HG02588 (cell line): Measurements from ENCODE around the gene ZMAT3.
"Not testable (repeated sequence)": the region's sequence is repeated elsewhere in the genome, so short reads cannot be mapped to it uniquely, and the experiment has no call there.

ENCODE experiments used
- ATAC-seq: cut with Tn5 transposase; IDR thresholded peaks from one replicate; pipeline ENCODE4 v1.9.1; 2021; ENCODE audit warnings: mild to moderate bottlenecking, moderate library complexity; ENCODE audit not compliant: unreplicated experiment

Gene ZMAT3, protein sequence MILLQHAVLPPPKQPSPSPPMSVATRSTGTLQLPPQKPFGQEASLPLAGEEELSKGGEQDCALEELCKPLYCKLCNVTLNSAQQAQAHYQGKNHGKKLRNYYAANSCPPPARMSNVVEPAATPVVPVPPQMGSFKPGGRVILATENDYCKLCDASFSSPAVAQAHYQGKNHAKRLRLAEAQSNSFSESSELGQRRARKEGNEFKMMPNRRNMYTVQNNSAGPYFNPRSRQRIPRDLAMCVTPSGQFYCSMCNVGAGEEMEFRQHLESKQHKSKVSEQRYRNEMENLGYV

DNA sequence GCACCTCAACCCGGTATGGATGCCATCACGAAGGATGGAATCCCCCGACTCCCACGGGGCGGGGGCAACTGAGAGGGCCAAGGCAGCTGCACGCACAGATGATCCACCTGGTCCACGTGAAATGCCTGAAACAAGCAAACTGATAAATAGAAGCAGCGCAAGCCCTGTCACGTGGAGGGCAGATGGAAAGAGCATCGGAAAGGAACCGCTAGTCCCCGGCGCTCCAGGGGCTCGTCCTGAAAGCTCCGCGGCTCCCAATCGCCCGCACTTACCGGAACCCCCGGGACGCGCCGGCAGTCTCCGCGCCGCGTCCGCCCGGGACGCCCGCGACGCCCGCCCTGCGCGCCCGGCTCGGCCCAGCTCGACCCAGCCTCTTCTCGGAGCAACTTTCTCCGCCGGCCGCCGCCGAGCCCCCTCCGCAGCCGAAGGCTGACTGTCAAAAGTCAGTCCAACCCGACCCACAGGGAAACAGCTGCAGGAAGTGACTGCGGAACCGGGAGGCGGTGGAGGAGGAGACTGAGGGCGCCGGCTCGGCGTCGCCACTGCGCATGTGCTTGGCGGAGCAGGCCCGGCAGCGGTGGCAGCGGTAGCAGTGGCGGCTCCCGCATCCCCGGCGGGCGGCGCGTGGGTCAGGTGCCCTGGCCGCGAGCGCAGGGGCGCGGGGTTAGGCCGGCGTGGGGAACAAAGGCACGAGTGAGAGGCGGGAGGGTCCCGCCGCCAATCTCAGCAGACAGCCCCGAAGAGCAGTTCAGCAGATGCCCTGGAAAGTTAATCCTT is at the start of gene ZMAT3:
Gene ZMAT3 (minus strand): TSS at position 487 of the 777 bp plus-strand sequence. CDS start 4,057 bp downstream, outside the sequence.
- peak; percentile 80 for ATAC-seq

DNA sequence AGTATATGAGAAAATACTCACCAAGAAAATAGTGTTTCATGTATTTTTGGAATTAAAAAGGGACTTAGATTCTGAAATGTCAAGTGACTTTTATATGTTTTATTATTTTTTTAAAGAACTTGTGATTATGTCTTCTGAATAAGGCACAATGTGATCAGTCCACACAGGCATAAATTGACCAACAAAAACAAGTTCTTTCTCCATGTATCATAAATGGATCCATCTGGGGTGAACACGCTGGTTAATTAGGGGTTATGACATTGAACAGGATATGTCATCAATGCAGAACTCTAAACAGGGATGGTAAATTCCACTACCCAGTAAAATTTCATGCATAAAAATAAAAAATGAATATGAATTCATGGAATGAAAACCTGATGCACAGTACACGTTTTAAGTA is 45.2 kb upstream of the ZMAT3 start:
- ATAC-seq, result no peak

DNA sequence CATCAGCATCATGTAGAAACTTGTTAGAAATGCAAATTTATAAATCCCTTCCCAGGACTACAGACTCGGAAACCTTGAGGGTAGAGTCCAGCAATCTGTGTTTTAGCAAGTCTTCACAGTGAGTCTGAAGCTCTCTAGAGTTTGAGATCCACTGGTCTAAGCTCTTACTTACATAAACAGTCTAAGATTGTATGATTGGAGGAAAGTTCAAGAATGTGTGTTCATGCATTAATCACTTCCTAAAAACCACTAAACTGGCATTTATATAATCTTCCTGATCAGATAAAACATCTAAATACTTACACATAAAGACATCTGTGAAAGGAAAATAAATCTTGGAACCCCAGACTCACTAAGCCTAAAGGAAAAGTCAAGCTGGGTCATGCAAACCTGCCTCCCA is 43.8 kb upstream of the ZMAT3 start:
- not testable (repeated sequence) for ATAC-seq

DNA sequence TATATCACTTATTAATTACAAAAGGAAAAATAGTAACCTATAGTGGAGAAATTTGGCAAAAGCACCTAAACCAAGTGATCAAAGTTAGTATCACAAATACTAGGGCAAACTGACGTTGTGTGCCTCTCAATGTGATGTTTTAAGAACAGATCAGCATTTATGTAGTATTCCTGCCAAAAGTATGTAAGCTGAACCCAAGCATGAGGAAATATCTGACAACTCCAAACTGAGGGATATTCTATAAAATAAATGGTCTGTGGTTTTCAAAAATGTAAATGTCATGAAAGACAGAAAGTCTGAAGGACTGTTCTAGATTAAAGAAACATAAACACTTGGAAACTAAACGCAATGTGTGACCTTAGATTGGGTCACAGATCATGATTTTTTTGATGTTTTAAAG is 42.3 kb upstream of the ZMAT3 start:
- ATAC-seq, result no peak

DNA sequence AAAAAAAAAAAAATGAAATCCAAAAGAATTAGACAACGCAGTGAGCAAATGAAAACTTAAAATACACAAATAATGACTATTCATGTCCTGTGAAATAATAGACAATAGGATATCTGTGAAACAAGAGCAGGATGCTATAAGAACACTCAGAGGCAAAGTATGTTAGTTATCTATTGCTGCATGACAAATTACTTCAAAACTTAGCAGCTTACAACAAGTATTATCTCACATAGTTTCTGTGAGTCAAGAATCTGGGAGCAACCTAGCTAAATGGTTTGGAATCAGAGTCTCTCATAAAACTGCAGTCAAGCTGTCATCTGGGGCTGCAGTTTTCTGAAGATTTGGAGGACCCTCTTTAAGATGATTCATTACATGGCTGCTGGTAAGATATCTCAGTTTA is 36.5 kb upstream of the ZMAT3 start:
- no peak for ATAC-seq

DNA sequence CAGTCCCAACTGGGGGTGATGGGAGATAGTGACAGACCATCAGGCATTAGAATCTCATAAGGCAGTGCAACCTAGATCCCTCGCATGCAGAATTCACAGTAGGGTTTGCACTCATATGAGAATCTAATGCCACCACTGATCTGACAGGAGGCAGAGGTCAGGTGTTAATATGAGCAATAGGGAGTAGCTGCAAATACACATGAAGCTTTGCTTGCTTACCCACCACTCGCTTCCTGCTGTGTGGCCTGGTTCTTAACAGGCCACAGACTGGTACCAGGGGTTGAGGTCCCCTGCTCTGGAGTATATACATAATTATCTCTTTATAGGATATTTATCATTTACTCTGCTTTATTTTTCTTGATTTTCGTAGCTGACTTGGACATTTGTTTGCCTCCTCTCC is 36.0 kb upstream of the ZMAT3 start:
- no peak for ATAC-seq

DNA sequence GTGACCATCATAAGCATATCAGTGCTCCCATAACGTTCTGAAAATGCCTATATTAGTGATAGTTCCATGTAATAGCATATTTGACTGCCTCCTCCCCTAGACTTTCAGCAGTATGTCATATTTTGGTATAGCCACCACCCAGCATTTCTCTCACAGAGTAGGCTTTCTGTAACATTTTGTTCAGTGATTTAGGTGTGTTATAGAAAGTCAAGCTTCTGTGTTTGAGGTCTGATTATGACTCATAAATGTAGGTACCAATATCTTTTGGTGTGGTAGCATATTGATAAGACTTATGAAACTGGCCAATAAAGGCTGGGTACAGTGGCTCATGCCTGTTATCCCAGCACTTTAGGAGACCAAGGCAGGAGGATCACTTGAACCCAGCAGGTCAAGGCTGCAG is 34.3 kb upstream of the ZMAT3 start:
- no peak for ATAC-seq

DNA sequence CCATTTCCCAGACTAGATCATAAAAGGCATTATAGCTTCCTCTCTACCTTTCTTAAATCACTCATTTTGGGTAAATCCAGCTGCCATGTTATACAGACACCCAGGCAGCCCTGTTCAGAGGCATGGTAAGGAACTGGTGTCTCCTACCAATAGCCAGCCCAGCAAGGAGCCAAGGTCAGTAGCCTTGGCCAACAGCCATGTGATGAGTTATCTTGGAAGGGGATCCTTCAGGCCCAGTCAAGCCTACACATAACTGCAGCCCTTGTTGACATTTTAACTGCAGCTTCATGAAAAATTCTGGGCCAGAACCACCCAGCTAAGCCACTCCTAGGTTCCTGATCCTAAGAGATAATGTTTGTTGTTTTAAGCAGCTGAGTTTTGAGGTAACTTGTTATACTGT is 29.0 kb upstream of the ZMAT3 start:
- no peak for ATAC-seq

DNA sequence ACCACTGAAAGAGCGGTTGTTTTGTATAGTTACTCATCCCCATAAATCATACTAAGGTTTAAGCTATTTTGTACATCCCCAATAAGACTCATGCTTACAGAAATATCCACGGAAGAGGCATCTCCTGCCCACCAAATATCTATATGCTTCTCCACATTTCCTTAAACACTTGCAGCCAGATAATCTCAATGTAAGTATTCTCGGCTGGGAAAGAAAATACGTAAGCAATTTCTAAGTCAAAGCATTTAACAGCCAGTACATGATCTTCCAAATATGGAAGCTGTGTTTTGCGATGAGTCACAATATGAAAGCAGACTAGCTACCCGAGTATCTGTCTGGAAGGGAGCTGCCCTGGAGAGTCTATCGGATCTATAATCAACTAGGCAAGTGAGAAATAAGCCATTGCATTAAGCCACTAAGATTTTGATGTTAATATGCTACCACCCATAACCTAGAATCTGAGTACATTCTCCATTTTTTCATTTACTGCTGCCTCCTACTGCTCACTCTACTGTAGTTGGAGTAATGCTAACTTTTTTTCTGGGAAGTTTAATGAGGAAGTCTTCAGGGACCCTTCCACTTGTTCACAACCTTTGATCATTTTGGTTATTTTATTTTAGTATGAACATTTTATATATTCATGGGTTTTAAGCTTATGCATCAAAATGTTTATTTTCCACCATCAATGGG is 26.9 kb upstream of the ZMAT3 start:
- no peak for ATAC-seq

DNA sequence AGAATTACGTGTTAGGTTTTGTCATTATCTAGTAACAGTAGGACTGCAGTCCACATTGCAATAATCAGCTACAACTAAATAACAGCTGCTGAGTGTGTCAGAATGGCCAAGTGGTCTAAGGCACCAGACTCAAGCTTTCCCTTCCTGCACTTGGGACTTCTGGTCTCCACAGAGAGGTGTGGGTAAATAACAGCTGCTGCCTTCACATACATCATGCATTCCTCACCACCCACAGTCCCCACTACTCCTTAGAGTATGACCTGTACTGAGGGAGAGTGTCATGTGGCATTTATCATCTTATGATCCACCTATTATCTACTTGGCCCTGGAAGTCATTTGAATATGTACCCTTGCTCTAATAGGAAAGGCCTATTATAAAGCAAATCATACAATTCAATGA is 22.2 kb upstream of the ZMAT3 start:
- ATAC-seq, result no peak

DNA sequence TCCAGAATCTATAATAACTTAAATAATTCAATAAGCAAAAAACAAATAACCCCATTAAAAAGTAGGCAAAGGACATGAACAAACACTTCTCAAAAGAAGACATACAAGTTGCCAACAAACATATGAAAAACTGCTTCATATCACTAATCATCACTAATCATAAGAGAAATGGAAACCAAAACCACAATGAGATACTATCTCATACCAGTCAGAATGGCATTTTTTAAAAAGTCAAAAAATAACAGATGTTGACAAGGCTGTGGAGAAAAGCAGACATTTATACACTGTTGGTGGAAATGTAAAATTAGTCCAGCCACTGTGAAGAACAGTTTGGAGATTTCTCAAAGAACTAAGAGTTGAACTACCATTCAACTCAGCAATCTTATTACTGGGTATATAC is 19.5 kb upstream of the ZMAT3 start:
- ATAC-seq, result no peak

DNA sequence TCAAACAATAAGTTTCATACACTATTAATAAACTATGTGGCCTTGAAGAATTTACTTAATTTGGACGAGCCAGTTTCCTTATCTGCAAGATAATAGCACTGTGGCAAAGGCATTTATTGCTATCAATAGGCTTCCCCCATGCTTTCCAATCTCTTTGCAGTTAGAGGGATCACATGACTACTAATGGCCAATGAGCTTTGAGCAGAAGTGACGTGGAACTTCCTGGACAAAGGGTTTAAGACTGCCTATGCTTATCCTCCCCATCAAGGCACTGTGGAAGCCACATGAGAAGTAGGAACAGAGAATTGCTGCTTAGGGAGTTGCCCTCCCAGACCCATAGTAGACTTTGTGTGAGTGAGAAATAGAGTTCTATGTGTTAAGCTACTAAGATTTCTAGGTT is 16.7 kb upstream of the ZMAT3 start:
- no peak for ATAC-seq

DNA sequence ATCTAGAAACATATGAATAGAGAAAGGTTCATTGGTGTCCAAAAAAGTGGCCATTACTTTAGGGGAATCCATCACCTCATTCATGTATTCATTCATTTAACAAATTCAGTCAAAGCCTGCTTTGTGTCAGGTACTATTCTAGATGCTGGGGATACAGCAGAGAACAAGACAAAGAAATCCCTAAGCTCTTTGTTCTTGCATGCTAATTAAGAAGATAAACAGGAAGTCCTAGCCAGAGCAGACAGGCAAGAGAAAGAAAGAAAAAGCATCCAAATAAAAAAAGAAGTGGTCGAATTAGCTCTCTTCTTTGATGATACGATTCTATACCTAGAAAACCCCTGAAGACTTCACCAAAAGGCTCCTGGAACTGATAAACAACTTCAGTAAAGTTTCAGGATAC is 12.4 kb upstream of the ZMAT3 start:
- ATAC-seq, result no peak

DNA sequence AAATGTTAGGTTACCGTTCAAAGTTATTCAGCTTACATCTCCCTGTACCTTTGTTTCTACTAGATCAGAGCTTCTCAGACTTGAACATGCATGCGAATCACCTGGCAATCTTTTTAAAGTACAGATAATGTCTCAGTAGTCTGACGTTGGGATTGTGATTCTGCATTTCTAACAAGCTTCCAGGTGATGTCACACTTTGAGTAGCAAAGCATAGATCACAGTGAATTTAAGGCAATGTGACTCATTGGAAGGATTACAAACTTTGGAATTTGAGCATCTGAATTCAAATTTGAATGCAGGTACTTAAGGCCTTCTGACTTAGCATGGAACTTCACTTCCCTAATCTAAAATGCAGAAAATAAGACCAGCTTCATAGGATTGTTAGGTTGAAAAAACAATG is 10.8 kb upstream of the ZMAT3 start:
- ATAC-seq, result no peak

DNA sequence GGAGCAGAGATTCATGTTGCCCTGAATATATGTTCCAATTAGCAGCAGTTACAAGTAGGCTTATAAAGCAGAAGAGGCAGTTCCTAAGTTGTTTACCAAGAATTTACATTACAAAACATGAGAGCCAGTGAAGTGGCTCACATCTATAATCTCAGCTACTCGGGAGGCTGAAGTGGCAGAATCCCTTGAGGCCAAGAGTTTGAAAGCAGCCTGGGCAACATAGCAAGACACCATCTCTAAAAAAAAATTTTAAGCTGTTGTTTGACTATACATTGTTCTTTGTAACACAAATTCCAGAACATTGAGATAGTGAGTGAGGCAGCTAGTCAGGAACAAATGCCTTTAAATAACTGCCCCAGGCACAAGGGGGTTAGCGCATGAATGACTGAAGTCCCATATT is 10.3 kb upstream of the ZMAT3 start:
- no peak for ATAC-seq

DNA sequence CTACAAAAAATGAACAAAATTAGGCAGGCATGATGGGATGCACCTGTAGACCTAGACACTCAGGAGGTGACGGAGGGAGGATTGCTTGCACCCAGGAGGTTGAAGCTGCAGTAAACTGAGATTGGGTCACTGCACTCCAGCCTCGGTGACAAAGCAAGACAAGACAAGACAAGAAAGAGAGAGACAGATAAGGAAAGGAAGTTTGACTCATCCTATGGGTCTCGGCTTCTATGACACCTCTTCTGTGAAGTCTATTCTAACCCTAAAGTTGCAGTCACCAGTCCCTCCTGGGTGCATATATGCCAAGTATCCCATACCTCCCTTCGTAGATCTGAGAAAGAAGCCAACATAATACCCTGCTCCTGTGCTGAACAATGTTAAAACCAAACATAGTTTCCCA is 7.9 kb upstream of the ZMAT3 start:
- ATAC-seq, result no peak

DNA sequence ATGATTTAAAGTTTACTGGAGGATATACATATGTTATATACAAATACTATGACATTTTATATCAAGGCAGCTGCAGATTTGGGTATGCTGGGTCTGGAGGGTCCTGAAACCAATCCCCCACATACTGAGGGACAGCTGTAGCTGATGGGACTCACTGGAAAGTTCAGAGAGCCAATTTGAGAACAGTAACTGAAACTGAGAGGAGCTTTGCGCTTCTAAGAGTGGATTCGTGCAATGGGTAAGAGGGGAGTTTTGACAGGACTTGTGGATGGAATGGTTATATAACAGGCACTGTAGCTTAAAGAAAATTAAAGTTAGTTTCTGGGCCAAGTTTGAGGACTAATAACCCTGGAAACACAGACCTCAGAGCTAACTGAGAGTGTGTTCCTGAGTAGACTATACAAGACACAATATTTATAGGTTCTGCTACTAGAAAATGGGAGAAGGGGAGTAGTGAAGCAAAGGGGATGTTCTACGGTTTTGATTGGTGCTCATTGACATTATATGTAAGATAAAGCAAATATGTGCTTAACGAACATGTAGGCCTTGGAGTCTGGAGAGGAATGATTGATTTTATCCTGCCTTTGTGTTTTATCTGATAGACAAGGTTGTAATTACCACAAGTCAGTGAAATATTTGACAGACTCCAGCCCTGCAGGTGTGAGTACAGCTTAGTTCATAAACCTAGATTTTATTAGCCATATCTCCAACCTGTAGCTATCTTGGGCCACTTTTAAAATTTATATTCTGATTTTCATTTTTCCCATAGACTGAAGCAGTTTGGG is 4.8 kb upstream of the ZMAT3 start:
- no peak for ATAC-seq

DNA sequence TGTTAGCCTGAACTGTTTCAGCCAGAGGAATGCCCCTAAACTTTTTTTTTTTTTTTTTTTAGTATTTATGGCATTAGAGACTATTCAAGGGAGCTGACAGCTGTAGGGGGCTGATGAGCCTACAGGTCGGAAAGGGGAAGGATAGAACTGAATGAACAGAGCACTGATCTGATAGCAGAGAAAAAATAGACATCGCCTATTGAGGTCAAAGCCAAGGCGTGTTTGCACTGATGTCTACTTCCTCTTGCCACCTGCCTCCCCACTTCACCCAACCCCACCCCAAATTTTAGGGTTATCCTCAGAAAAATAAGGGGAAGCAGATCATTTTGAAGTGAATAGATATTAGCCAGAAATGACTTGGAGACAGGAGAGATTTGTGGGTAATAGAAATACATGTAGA is 3.0 kb upstream of the ZMAT3 start:
- no peak for ATAC-seq

DNA sequence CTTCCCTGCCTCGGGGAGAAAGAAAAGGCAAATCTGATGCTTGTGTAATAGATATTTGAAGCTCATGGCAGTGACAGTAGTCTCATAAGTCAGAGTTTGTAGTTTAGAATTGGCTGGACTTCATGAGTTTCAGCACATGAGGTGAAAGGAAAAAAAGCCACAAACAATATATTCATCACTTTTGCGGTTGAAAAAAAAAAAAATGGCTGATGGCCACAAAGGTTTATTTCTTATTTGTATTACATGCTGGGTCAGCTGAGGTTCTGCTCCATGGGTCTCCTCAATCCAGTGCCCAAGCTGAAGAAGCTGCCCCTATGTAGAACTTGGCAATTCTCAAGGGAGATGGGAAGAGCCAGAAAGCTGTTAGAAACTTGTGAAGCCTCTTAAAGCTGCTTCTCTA is 2.2 kb upstream of the ZMAT3 start:
- ATAC-seq, result no peak

DNA sequence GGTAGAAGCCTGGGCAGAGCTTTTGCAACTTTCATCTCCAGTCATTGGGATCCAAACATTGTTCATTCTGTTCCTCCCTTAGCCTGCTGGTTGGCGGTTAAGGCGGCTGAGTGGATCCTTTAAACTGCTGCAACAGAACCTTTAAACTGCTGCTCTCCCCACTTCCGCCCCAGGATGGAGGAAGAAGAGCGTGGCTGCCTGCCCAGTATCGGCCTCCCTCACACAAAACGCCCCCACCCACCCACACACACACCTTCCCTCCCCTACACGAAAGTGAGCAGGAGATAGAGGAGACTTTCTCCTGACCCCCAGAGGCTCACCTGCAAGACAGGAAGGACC is 460 bp upstream of the ZMAT3 start:
- peak; percentile 16 for ATAC-seq

DNA sequence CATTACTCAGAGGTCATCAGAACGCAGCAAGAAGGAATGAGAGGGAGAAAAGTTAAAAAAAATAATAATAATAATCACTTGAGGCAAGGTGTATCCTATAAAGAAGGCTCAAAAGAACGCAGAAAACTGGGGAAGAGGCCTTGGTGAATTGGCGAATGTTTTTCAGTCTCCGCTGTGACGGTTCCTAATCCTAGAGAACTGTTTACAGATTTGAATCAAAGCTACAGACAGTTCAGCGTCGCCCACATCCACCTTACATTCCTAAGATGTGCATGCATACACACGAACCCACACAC is 634 bp downstream of the ZMAT3 start:
- ATAC-seq, result no peak
